Vagina (tissue), 2 donors: ENCODE results near the gene PRSS23. TPM values are rescaled to one million over a fixed set of nuclear protein-coding genes. Genes with fewer than 3 reads are reported as not detected.
A peak's percentile ranks its signal among the peaks of the same experiment; 100 is the strongest.
"Not testable (repeated sequence)": the region's sequence is repeated elsewhere in the genome, so short reads cannot be mapped to it uniquely, and the experiment has no call there.

Experiments
- DNase-seq, 2 donors: peaks; one replicate each; pipeline ENCODE4 v3.0.0-alpha.2; 2017; ENCODE audit errors: extremely low spot score in 2 of 2
- H3K27ac ChIP-seq: fragments of 200-600 bp; sonication (generic); one replicate; pipeline ENCODE4 v1.5.1; 2019
- H3K27me3 ChIP-seq: fragments of 200-600 bp; sonication (generic); one replicate; pipeline ENCODE4 v1.5.1; 2019
- H3K36me3 ChIP-seq, 2 donors: fragments of 200-600 bp; sonication (generic); one replicate each; pipeline ENCODE4 v1.5.1; 2017 to 2019
- H3K4me1 ChIP-seq: fragments of 200-600 bp; sonication (generic); one replicate; pipeline ENCODE4 v1.5.1; 2019
- H3K4me3 ChIP-seq, 2 donors: fragments of 200-600 bp; sonication (generic); 1 replicate in 1 of 2; 2 replicates in 1 of 2; pipeline ENCODE4 v1.5.1; 2016 to 2019
- H3K9me3 ChIP-seq: fragments of 200-600 bp; sonication (generic); one replicate; pipeline ENCODE4 v1.5.1; 2019
- POLR2A ChIP-seq, 2 donors: fragments of 450-650 bp; IDR thresholded peaks; one replicate each; pipeline ENCODE4 v1.6.1; 2017; ENCODE audit warnings: antibody characterized with exemption in 2 of 2, mild to moderate bottlenecking in 2 of 2, moderate library complexity in 2 of 2
- POLR2AphosphoS5 ChIP-seq, 2 donors: sonication (generic); formaldehyde crosslinking; IDR thresholded peaks; one replicate each; pipeline ENCODE4 v1.9.0; 2017; ENCODE audit warnings: antibody characterized with exemption in 2 of 2, mild to moderate bottlenecking in 2 of 2, low read depth in 1 of 2; ENCODE audit not compliant: insufficient read depth in 1 of 2
- intact Hi-C: fragments of 100-400 bp; cut with DNase I; formaldehyde crosslinking; loops from one replicate; pipeline ENCODE4 v1.15.1; 2023
- total RNA-seq: library from RNA; depleted of rRNA; stranded (reverse); fragments of >200 nt; gene quantifications from one replicate; pipeline ENCODE4 v1.2.3, GENCODE V29; 2016
- TF ChIP-seq, protein P1 (sequence below), 3 experiments: fragments of 450-650 bp in 2 of 3; fragments of 200-600 bp in 1 of 3; sonication (generic) in 1 of 3; IDR thresholded peaks; one replicate each; pipeline ENCODE4 v1.5.1; 2017 to 2019; ENCODE audit warnings: antibody characterized with exemption in 3 of 3, mild to moderate bottlenecking in 2 of 3, moderate library complexity in 2 of 3

The PRSS23 gene
- total RNA-seq, 1 donor from 2014 or later: 40.3 TPM

- DNase-seq: no peak
- peak overlapping the region; percentile 73 for H3K27ac ChIP-seq
- peaks cover 75% of the 10 kb centered on the region for H3K4me1 ChIP-seq
- H3K4me3 ChIP-seq: no peak overlapping the region
- TF ChIP-seq, protein P1, sequence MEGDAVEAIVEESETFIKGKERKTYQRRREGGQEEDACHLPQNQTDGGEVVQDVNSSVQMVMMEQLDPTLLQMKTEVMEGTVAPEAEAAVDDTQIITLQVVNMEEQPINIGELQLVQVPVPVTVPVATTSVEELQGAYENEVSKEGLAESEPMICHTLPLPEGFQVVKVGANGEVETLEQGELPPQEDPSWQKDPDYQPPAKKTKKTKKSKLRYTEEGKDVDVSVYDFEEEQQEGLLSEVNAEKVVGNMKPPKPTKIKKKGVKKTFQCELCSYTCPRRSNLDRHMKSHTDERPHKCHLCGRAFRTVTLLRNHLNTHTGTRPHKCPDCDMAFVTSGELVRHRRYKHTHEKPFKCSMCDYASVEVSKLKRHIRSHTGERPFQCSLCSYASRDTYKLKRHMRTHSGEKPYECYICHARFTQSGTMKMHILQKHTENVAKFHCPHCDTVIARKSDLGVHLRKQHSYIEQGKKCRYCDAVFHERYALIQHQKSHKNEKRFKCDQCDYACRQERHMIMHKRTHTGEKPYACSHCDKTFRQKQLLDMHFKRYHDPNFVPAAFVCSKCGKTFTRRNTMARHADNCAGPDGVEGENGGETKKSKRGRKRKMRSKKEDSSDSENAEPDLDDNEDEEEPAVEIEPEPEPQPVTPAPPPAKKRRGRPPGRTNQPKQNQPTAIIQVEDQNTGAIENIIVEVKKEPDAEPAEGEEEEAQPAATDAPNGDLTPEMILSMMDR (IDR thresholded peaks at IDR 0.05): no peak
- TF ChIP-seq POLR2AphosphoS5 (IDR thresholded peaks at IDR 0.05; ENCODE audit: insufficient read depth in 1 of 2, low read depth in 1 of 2) (no peak), POLR2A (IDR thresholded peaks at IDR 0.05) (no peak)
- H3K36me3 ChIP-seq: no peaks in the 10 kb centered on the region
- no peaks in the 10 kb centered on the region for H3K9me3 ChIP-seq
- intact Hi-C loops: loop anchor here (5.0 kb wide), 1 partner anchor 358 kb away; no protein-coding TSS in a partner anchor
- H3K27me3 ChIP-seq: no peaks in the 10 kb centered on the region
Measured at GRCh38 chr11:86815726-86816125, 15.4 kb downstream of the PRSS23 start.

GRCh38 chr11:86816251-86816726, 15.9 kb downstream of the PRSS23 start:
- intact Hi-C loops: loop anchor here (5.0 kb wide), 1 partner anchor 359 kb away; no protein-coding TSS in a partner anchor
- Histone ChIP-seq H3K4me1 (peaks cover 69% of the 10 kb centered on the region), H3K9me3 (no peaks in the 10 kb centered on the region), H3K4me3 (no peak overlapping the region), H3K36me3 (no peaks in the 10 kb centered on the region), H3K27ac (peak overlapping the region; percentile 73), H3K27me3 (no peaks in the 10 kb centered on the region)
- TF ChIP-seq POLR2A (IDR thresholded peaks at IDR 0.05): no peak
- peak in 1 of 2 donors; percentile 92 for TF ChIP-seq POLR2AphosphoS5 (IDR thresholded peaks at IDR 0.05; ENCODE audit: insufficient read depth in 1 of 2, low read depth in 1 of 2)
- no peak for DNase-seq

DNA sequence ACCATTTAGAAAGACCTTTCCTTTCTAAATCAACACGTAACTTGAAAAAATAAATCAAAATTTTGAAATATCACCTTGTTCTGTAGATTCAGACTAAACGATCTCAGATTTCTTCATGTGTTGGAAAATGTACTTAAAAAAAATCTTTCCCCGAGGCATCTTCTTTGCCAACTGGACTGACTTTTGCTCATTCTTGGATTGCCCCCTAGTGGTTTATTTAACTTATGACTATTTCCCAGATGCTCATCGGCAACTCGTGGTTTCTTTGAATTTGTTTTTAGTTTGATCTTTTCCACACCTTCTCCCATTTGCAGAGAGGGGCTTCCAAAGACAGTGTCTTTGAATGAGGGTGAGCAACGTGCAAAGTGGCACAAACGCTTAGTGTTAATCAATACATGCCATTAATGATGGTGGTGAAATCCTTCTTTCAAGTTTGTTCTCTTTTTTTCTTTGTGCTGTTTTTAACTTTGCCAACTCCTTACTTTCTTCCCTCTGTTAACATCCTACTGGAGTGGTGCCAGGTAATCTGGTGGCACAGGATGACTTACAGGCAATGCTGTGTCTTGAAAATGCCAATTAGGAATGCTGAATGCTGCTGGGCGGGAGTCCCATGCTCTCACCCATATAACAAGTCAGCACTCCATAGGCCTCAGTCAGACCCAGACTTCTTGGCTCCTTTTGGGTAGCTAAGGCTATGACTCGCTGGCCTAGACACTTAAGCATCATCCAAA, 18.3 kb downstream of the PRSS23 start:
- H3K4me3 ChIP-seq: no peak overlapping the region
- no peaks in the 10 kb centered on the region for H3K36me3 ChIP-seq
- intact Hi-C loops: loop anchor here (5.0 kb wide), 1 partner anchor 361 kb away; no protein-coding TSS in a partner anchor
- H3K27me3 ChIP-seq: no peaks in the 10 kb centered on the region
- H3K27ac ChIP-seq: peak overlapping the region; percentile 73
- H3K4me1 ChIP-seq: peaks cover 53% of the 10 kb centered on the region
- no peak for DNase-seq
- H3K9me3 ChIP-seq: no peaks in the 10 kb centered on the region
- TF ChIP-seq POLR2A (IDR thresholded peaks at IDR 0.05) (no peak), POLR2AphosphoS5 (IDR thresholded peaks at IDR 0.05; ENCODE audit: insufficient read depth in 1 of 2, low read depth in 1 of 2) (peak in 1 of 2 donors; percentile 81)
- TF ChIP-seq, protein P1 (IDR thresholded peaks at IDR 0.05): peak; percentile 62 to 82 (median 78)

- H3K27ac ChIP-seq, DNase-seq, H3K27me3 ChIP-seq, H3K4me1 ChIP-seq, H3K9me3 ChIP-seq, H3K4me3 ChIP-seq, intact Hi-C loops, H3K36me3 ChIP-seq: not testable (repeated sequence)
Measured at GRCh38 chr11:86824139-86824538, 23.8 kb downstream of the PRSS23 start.

GRCh38 chr11:86834376-86834775, 34.0 kb downstream of the PRSS23 start:
- H3K27ac ChIP-seq, DNase-seq, intact Hi-C loops, H3K9me3 ChIP-seq, H3K27me3 ChIP-seq, H3K4me1 ChIP-seq, H3K36me3 ChIP-seq, H3K4me3 ChIP-seq: not testable (repeated sequence)

DNA sequence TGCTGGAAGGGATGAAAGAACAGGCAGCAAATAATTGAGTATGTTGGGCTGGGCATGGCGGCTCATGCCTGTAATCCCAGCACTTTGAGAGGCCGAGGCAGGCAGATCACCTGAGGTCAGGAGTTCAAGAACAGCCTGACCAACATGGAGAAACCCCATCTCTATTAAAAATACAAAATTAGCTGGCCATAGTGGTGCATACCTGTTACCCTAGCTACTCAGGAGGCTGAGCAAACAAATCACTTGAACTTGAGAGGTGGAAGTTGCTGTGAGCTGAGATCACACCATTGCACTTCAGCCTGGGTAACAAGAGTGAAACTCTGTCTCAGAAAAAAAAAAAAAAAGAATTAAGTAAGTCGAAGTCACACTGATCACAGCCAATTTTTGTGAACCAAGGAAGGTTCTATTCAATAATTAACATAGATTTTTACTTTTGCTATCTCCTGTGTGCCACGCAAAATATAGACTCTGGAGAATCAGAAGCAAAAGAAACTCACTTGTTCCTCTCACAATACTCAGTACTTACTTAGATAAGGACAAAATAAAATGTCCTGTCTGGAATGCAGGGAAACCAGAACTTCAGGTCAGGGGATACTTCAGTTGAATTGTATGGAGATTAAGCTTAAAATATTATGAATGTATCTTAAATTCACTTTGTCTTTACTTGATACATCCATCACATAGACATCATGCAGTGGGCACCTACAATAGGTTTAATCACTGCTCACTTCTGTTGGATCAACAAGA, 44.6 kb downstream of the PRSS23 start:
- H3K27ac ChIP-seq, H3K9me3 ChIP-seq, H3K36me3 ChIP-seq, DNase-seq, intact Hi-C loops, H3K4me1 ChIP-seq, H3K27me3 ChIP-seq, H3K4me3 ChIP-seq: not testable (repeated sequence)

DNA sequence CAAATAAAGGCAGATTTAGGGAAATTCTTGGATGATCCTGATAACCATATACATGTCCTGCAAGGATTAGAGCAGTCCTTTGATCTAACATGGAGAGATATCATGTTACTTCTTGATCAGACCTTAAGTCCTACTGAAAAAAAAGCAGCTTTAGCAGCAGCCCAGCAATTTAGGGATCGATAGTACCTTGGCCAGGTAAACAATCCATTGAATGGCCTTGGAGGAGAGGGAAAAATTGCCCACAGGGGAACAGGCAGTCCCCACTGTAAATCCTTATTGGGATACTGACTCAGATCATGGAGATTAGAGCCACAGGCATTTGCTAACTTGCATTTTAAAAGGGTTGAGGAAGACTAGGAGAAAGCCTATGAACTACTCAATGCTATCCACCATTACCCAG, 47.8 kb downstream of the PRSS23 start:
- no peaks in the 10 kb centered on the region for H3K27me3 ChIP-seq
- H3K4me3 ChIP-seq: no peak overlapping the region
- H3K9me3 ChIP-seq: no peaks in the 10 kb centered on the region
- no peak for DNase-seq
- no peaks in the 10 kb centered on the region for H3K36me3 ChIP-seq
- TF ChIP-seq, protein P1 (IDR thresholded peaks at IDR 0.05): no peak
- TF ChIP-seq POLR2AphosphoS5 (IDR thresholded peaks at IDR 0.05; ENCODE audit: insufficient read depth in 1 of 2, low read depth in 1 of 2) (no peak), POLR2A (IDR thresholded peaks at IDR 0.05) (no peak)
- intact Hi-C loops: no loop called here
- H3K4me1 ChIP-seq: no peaks in the 10 kb centered on the region
- H3K27ac ChIP-seq: no peak overlapping the region
